HG03460 (cell line): Measurements from ENCODE around the gene RPL28.
"Not testable (repeated sequence)": the region's sequence is repeated elsewhere in the genome, so short reads cannot be mapped to it uniquely, and the experiment has no call there.

Experiments used
- ATAC-seq: cut with Tn5 transposase; IDR thresholded peaks from one replicate; pipeline ENCODE4 v1.9.1; 2021; ENCODE audit not compliant: unreplicated experiment

Gene RPL28

DNA sequence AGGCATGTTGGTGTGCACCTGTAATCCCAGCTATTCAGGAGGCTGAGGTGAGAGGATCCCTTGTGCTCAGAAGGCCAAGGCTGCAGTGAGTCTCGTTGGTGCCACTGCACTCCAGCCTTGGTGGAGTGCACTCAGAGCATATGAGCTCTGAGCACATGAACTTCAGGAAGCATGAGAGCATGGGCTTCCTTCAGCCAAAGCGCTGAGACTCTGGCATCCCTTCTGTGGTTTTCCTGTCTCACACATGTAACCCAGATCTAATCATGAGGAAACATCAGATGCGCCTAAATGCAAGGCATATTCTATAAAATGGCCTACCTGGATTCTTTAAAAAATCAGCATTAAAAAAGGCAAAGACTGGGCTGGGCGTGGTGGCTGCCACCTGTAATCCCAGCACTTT, 35.5 kb downstream of the RPL28 start:
- ATAC-seq: not testable (repeated sequence)

DNA sequence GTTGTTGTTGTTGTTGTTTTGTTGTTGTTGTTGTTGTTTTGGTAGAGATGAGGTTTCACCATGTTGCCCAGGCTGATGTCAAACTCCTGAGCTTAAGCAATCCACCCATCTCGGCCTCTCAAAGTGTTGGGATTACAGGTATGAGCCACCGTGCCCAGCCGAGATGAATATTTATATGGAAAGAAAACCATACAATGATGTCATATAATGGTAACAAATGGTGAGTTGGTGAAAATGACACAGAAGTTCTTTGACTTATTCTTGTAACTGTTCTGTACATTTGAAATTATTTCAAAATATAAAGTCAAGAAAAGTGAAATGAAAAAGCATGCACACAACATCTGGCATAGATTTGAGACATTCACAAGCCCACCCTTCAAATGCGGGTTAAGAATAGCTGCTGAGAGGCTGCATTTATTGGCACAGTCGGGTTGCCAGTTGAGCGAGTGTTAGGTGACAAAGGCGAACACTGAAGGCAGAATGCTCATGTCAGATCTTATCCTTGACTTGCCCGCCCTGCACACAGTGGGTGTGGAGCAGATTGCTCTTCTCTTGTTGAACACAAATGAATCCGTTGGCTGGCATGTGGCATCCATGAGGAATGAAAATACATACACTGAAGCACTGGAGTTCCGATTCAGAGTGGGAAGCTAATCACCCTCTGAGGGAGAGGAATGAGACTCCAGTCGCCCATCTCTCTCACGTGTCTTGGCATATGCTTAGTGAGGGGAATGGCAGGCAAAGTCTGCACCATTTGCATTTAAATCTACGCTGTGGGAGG, 37.7 kb downstream of the RPL28 start:
- no peak for ATAC-seq

DNA sequence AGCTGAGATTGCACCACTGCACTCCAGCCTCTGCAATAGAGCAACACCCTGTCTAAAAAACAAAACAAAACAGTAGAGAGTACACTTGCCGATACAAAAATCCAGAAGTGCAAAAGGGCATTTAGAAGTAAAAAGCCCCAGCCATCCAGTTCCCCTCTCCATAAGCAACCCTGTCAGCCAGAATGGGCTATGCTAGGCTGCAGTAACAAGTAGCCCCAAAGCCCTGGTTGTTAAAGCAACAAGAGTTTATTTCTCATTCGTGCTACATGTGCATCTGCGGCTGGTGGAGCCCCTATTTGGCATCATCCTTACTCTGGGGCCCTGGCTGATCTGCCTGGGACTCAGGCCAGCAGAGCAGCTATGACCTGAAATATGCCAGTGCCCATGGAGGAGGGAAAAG, 38.8 kb downstream of the RPL28 start:
- no peak for ATAC-seq

DNA sequence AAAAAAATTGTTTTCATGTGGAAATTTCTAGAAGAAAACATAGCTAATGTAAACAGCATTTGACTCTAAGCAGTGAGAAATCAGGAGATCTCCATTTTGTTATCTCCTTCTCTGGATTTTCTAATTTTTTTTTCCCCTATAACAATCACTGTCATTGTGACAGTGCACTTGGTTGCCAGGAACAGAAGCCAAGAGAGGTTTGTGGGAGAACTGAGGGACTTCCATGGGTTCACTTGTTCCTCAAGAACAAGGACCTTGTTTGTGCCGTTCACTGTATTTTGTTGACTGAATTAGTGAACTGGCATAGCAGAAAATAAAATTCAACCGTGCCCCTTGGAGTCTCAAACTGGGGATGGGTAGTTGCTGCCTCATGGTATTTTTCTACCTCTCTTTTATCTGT, 40.3 kb downstream of the RPL28 start:
- ATAC-seq: no peak

DNA sequence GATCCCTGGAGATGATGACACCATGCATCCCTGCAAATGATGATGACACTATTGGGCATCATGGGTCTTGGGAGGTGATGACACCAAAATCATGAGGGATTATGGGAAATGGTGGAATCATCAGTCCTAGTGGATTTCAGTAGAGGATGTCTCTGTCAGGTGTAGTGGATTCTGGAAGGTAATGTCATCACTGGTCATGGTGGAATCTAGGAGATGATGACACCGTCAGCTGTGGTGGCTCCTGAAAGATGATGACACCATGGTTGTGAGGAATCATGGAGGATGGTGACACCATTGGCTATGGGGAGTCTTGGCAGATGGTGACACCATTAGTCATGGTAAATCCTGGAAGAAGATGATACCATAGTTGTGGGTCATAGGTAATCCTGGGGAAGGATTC, 45.5 kb downstream of the RPL28 start:
- no peak for ATAC-seq

DNA sequence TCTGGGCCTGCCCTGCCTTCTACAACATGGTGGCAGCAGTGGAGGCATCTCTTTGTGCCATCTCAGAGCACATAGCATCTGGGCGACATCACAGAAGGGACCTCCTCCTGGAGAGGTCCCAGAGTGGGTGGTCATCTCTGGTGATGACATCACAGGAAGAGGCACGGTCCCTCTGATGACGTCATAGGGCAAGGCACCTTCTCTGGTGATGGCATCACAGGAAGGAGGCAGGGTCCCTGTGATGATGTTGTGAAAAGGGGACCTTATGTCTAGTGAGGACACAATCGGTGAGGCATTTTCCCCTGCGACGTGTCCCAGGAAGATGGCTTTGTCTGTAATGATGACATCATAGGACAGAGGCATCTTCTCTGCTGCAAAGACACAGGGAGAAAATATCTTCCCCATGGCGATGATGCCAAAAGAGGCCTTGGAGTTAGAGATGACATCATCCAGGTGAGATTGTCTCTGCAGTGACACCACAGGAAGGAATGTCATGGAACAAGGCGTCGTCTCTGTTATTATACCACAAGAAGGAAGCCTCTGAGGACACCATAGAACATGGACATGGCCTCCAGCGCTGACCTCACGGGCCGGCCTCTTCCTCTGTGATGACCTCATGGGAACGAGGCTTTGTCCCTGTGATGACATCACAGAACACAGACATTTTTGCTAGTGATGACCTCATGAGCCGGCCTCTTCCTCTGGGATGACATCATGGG, 46.7 kb downstream of the RPL28 start:
- ATAC-seq: no peak

DNA sequence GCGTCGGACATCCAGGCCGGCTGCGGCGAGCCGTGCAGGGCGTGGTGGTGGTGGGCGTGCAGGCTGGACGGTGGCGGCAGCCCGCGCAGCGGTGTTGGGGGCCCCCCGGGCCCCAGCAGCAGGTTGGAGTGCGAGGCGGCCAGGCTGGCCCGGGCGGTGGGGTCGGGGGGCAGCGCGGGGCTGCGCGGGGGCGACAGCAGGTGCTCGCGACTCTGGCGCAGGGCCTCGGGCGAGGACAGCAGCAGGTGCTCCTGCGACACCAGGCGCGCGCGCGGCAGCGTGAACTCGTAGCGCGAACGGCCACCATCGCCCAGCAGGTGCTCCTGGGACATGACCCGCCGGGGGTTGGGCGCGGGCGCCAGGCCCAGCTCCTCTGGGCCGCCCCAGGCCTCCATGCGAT, 47.6 kb downstream of the RPL28 start:
- no peak for ATAC-seq

DNA sequence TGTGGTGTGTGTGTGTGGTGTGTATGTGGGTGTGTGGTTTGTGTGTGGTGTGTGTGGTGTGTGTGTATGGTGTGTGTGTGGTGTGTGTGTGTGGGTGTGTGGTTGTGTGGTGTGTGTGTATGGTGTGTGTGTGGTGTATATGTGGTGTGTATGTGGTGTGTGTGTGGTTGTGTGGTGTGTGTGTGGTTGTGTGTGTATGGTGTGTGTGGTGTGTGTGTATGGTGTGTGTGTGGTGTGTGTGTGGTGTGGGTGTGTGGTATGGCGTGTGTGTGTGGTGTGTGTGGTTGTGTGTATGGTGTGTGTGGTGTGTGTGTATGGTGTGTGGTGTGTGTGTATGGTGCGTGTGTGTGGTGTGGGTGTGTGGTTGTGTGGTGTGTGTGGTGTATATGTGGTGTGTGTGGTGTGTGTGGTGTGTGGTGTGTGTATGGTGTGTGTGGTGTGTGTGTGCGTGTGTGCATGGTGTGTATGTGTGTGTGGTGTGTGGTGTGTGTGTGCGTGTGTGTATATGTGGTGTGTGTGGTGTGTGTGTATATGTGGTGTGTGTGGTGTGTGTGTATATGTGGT, 48.7 kb downstream of the RPL28 start:
- no peak for ATAC-seq

DNA sequence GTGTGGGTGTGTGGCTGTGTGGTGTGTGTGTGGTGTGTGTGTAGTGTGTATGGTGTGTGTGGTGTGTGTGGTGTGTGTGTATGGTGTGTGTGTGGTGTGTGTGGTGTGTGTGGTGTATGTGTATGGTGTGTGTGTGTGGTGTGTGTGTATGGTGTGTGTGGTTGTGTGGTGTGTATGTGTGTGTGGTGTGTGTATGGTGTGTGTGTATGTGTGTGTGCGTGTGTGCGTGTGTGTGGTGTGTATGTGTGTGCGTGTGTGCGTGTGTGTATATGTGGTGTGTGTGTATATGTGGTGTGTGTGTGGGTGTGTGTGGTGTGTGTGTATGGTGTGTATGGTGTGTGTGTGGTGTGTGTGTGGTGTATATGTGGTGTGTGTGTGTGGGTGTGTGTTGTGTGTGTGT, 49.3 kb downstream of the RPL28 start:
- no peak for ATAC-seq

DNA sequence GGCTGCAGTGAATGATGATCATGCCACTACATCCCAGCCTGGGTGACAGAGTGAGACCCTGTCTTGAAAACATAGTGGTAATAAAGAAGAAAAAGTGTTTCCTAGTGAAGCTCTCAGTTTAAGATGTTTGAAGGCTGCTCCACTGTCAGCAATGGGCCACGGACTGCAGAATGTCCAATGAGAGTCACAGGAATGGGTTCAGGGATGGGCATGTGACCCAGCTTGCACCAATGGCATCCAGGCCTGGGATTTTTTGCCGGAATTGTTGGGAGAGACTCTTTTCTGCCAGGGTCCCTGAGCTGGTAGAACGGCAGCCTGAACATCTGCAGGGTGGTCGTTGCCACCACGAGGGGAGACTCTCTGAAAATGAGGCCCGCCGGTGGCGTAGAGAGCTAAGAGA, 51.1 kb downstream of the RPL28 start:
- ATAC-seq: no peak

DNA sequence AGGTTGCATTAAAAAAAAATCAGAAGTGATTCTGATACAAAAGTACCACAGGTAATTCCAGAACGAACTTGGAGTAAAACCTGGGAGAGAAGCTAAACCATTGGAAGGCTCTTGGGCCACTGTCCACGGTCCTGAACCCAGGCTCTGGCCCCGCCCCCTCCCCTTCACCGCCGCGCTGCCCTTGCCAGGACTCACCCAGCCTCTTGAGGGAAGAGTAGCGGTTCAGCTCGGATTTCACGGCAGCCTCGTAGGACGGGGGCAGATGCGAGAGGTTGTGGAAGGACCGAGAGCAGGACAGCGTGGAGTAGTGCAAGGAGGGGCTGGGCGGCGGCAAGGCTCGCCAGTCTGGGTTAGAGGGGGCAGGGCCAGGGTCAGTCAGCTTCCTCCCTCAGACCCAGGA, 51.7 kb downstream of the RPL28 start:
- ATAC-seq: no peak

DNA sequence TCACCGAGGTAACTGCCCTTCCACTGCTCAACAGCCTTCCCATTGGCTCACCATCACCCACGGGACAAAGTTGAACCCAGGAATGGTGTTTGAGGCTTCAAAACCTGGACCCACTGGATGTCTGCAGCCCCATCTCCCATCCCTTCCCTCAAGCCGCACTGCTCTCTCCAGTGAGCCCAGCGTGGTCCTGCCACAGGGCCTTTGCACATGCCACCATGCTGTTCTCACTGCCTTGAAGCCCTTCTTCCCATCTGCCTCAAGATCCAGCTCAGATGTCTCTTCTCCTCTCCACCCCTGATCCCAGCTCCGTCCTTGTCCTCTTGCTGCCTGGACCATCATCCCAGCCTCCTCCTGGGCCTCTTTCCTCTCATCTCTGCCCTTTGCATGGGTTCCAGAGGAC, 53.3 kb downstream of the RPL28 start:
- ATAC-seq: no peak

DNA sequence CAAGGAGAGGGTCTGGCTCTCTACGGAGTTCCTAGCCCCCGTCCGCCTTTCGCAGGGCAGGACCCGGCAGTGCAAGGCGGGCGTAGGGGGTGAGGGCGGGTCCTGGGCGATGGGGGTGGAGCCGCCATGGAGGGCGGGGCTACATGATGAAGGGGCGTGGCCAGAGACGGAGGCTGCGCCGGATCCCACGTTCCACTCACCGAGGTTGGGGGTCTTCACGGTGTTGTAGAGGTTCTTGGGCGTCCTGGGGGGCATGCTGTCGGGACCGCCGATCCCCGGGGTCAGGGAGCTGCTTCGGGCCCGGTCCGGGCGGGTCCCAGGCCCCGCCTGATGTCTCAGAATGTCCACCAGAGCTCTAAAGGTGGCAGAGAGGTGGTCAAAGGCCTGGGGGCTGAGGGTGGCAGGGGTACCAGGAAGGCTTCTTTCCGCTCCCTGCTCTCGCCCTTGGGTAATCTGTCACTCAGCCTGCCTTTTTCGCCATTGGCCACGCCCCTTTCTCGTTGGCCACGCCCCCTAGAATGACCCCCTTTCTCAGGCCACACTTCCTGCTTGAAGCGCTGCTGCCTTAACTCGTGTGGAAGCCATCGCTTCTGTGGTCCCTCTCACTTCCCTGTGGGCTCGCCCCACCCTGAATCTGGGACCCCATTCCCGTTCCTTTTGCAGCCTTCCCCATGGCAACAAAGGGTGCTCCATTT, 54.8 kb downstream of the RPL28 start:
- ATAC-seq: no peak

DNA sequence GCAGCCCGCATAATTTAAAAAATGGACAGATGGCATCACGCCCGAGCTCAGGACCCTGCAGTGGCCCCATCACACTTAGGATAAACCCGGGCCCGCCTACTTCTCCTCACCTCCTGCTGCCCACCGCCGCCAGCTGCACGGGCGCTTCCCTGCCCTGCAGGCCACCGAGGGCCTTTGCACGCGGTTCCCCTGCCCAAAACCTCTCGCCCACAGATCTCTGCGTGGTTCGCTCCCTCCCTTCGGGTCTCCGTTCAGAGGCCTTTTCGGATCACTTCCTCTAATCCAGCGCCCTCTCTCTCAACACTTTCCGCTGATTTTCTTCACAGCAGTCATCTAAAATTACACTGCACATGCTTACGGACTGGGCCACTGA, 55.6 kb downstream of the RPL28 start:
- no peak for ATAC-seq

DNA sequence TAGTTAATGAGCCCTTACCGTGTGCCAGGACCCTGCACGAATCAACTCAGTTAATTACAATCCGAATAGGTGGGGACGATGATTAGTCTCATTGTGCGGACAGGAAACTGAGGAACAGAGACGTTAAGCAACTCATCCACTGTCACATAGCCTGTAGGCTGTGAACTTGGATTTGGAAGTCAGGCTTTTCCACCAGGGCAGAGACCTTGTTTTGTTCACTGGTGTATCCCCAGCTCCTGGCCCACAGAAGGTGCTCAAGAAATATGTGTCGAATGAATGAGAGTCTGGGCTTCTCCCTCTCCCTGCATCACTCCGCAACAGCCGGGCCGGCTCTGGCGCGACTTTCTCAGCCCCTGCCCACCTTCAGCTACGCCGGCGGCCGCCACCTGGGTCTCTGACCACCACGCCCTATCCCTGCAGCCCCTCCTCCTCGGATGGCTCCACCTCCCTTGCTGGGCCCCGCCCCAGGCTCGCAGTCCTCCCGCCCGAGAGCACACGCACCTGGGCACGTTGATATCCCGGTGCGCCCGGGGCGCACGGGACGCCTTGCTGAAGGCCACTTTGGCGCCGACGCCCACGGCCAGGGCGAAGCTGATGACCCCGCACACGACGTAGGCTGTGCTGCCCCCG, 56.1 kb downstream of the RPL28 start:
- no peak for ATAC-seq

DNA sequence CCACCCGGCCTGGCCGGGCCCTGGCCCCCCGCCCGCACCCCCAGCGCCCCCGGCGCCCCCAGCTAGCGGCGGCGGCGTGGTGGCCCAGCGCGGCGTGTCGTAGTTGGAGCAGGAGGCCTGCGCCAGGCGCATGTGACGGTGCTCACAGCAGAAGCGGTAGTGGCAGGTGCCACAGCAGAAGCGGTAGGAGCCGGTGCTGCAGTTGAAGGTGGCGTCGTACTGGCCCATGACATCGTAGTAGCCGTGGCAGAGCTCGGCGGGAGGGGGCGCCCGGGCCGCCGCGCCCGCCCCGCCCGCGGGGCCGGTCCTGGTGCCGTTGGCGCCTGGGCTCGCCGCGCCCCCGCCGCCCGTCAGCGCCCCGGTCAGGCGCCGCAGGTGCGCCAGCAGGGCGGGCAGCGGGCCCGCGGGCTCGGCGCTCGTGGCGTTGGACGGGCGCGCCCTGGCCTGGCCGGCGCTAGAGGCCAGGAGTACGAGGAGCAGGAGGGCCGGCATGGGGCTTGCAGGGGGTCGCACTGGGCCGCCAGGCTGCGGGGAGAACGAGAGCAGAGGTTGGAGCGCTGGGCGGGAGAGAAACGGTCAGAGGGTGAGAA, 56.7 kb downstream of the RPL28 start:
- no peak for ATAC-seq

DNA sequence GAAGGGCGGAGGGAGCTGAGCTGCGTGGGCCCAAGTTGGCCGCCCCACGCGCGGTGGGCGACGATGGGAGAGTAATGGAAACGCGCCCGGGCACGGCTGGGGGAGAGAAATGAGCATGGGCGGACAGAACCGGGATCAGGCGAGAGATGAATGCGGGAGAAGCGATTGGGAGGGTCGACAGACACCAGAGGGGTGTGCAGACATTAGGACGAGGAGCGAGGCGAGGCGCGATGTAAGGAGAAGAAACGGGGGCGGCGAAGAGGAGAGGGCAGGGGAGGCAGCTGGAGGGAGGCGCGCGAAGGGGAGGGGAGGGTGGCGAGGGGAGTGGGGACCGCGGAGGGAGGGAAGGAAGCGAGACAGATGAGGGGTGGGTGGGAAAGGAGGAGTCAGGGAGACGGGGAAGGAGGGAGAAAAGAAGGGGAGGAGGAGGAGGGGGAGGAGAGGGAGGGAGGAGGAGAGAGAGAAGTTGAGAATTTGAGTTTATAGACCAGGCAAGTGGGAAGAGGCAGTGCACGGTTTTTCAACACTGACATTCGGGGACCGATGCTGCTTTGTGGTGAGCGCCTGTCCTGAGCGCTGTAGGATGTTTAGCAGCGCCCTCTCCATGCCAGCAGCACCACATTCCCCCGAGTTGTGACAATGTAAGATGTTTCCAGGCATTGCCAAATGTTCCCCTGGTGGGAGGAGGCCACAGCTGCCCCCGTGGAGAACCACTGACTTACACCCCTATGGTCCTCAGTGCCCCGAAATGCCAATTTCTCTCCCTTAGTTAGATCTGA, 57.5 kb downstream of the RPL28 start, which contains the start of gene SHISA7:
Gene SHISA7 (minus strand): TSS at position 256 of the 779 bp plus-strand sequence. CDS start 437 bp downstream, outside the sequence.
- ATAC-seq: no peak

DNA sequence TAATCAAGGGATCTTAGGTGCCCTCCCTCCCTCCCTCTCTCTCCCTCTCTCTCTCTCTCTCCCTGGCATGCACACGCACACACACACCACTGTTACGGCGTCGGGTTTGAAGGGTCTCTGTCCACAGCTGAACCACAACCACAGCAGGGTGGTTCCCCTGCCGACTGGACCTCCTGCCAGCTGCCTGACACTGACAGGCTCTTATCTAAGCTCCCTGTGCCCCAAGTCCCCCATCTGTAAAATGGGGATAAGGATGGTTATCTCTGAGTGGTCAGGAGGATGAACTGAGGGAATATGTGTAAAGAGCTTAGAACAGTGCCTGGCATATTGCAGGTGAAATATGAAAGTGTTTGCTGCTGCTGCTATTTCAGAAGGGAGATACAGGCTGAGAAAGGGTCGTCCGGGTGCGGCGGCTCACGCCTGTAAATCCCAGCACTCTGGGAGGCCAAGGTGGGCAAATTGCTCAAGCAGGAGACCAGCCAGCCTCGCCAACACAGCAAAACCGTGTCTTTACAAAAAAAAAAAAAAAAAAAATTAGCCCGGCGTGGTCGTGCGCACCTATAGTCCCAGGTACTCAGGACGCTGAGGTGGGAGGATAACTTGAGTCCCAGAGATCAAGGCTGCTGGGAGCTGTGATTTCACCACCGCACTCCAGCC, 58.2 kb downstream of the RPL28 start:
- ATAC-seq: no peak

DNA sequence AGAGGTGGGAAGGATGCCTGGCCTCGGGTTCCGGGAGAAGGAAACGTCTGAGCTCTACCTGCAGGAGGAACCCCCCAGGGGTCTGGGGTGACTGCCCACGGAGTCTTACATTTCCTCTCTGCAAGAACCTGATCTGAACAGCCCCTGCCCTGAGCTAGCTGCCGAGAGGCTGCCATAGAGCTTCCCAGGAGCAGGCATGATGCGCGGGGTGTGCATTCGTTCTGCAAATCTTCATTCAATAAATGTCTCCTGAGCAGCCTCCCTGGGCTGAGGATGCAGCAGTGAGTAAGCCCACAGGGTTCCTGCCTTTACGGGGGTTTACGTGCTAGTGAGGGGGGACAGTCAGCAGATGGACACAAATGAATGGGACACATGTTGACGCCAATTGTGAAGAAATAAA, 58.9 kb downstream of the RPL28 start:
- no peak for ATAC-seq

DNA sequence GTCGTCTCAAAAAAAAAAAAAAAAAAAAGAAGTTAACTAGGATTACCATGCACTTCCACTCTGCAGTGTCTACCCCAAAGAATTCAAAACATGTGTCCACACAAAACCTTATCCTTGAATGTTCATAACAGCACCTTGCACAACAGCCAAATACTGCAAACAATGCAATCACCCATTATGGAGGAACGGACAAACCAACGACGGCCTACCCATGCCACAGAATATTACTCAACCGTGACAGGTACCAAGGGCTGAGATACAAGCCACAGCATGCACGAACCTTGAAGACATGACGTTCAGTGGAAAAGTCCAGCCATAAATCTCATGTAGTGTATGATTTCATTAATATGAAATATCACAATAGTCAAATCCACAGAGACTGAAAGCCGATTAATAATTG, 60.3 kb downstream of the RPL28 start:
- no peak for ATAC-seq
